HG03175 (cell line): ENCODE data around the gene CARD19.

Source experiments
- ATAC-seq: cut with Tn5 transposase; IDR thresholded peaks from one replicate; pipeline ENCODE4 v1.9.1; 2021; ENCODE audit warnings: mild to moderate bottlenecking, moderate library complexity; ENCODE audit not compliant: unreplicated experiment

CARD19 gene, protein sequence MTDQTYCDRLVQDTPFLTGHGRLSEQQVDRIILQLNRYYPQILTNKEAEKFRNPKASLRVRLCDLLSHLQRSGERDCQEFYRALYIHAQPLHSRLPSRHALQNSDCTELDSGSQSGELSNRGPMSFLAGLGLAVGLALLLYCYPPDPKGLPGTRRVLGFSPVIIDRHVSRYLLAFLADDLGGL

DNA sequence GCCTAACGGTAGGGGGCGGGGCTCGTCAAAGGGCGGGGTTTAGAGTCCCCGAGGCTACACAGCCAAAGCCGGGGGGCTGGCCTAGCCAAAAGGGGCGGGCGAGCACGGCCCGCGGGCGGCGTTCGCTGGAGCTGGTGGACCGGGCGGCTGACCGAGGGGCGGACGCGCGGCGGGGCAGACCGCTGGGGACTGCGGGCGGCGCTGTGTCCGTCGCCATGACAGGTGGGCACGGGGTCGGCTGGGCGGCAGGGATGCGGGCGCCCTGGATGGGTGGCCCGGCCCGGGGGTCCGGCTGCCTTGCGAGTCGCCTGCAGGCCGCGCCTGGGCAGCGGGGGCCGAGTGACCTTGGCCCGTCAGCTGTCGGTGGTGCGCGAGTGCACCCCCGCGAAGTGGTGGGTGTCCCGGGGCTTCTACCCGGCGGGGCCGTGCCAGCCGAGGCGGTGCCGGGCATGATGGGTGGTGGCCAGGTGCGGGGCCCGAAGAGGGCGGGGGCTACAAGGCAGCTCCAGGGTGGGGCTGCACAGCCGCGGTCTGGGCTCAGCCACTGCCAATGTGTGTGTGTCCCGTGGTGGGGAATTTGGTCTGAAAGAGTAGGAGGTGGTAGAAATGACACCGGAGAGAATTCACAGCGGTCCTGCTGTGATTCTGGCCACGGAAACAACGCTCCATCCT lies at the start of gene CARD19:
TSS of gene CARD19 (plus strand) at position 87 of the 672 bp plus-strand sequence. CDS start at position 216, 129 bp downstream.
- peak; percentile 52 for ATAC-seq

DNA sequence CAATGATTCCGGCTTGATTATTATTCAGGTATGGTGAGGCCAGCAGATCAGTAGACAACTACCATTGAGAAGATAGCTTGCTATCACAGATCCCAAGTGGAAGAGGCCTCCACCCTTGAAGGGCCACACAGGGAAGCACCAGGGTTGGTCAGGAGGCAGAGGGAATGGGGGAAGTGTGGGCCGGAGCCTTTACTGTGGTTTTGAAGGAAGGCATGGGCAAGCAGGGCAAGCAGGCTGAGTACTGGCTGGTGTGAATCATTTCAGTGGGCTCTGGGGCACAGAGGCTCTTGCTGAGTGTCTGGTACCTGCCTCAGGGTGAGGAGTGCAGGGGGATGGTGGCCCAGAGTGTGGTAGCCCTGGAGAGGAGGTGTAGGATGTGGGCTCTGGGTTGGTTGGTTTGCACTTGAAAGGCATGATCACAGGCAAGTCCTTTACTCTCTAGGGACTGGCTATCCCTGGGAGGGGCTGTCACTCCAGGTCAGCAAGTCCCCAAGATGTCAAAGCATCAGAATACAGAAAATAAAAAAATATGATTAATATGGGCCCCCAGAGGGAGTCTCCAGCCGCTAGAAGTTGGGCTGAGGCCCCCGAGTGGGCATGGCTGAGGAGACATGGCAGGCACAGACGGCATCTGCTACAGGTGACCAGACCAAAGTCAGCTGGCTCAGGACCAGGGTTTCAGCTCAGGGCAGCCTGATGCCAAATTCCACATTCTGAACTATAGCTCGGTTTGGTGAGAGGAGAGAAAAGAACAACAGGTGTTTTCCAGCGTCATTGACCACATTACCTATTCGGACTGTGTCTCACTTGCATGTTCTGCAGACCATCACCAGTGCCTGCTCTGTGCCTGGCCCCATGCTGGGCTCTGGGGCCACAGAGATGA lies 47.2 kb upstream of the CARD19 start:
- no peak for ATAC-seq

DNA sequence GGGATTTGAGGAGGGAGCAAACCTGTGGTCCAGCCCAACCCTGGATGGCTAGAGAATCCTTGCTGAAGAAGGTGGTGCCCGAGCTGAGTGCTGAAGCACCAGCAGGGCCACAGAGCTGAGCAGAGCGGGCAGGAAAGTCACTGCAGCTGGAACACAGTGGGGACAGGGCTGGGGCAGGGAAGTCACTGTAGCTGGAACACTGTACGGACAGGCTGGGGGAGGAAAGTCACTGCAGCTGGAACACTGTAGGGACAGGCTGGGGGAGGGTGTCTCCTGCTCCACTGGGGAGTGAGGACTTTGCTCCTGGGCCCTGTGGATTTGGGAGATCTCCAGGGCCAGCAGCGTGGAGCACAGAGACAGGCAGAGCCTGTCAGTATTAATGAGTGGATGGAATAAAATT lies 46.5 kb upstream of the CARD19 start:
- no peak for ATAC-seq

DNA sequence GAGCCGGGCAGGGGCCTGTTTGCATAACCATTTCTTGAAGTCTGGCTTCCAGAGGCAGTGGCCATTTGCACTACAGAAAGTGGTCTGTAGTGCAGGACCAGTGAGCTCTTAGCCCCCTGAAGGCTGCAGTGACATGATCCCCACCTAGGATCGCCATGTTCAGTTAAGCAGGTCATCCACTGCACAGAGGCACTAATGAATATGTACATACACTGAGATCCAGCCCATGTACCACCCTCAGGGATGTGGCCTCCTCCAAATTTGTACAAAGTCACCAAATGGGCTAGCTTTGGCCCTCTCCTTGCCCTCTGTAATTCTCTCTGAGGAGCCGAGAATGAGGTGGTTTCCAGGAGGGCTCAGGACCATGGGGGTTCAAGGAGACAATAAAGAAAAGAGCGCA lies 45.8 kb upstream of the CARD19 start:
- no peak for ATAC-seq

DNA sequence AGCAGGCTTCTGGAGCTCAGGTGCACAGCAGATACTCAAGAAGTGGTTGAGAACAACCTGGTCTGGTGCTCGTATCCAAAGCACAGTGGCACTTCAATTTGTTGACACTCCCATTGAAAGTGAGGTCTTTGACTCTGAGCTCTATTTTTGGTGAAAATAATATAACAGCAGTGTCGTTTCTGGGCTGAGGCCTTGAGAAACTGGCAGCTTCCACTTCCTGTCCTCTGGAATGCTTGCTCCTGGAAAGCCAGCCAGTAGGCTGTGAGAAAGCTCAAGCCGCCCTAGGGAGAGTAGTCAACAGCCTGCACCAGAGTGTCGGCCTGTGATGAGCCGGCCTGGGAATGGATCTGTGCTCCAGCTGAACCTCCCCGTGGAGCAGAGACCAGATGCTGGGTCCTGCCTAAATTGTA lies 44.3 kb upstream of the CARD19 start:
- no peak for ATAC-seq

DNA sequence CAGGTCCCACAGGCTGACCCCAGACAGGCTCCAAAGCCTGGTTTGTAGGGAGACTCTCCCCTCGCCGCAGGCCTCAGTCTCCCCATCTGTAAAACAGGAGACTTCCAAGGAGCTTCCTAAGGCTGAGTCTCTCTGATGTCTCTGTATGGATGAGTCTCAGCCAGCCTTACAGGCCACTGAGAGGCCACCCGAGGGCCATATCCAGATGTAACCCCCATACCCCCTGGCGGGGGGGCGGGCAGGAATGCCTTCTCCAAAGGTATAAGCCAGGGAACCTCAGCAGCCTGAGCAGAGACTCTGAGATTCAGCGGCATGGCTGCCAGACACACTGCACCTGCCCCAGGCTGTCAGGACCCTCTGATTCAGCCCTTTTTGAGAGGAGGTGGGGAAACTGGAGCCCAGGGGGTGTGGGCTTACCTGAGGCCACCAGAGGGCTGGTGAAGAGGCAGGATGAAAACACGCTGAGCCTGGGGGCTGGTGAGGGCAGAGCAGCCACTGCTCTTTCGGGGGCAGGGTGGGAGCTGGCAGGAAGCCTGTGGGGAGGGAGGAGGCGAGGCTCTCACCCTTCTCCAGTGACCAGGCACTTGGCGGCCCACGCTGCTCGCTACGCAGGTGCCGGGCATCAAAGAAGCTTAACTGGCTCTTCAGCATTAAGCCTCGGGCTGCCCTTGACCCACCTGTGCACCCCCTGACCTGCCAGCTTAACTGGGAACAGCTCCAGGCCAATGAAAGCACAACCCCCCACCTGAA lies 43.1 kb upstream of the CARD19 start:
- no peak for ATAC-seq

DNA sequence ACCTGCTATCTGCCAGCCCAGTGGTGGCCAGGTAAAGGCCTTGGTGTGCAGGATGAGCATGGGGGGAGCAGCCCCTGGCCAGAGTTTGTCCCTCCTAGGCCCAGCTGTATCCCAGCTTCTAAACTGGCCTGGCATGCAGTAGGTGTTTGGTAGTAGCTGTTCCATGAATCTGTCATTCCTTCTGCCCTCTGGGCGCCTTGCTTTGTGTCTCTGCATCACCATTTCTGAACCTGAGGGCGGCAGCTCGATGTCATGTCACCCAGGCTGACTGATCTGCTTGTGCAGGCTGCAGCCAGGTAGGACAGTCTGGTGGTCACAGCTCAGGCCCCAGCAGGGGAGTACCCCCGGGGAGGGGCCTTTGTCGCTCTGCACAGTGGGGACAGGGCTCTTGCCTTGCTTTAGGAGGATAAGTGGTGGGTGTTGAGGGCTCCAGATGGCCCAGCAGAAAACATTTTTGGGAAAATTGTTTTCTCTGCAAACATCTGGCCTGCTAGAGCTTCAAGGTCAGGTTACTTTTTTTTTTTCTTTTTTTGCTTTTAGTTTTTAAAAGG lies 42.2 kb upstream of the CARD19 start:
- ATAC-seq: no peak

DNA sequence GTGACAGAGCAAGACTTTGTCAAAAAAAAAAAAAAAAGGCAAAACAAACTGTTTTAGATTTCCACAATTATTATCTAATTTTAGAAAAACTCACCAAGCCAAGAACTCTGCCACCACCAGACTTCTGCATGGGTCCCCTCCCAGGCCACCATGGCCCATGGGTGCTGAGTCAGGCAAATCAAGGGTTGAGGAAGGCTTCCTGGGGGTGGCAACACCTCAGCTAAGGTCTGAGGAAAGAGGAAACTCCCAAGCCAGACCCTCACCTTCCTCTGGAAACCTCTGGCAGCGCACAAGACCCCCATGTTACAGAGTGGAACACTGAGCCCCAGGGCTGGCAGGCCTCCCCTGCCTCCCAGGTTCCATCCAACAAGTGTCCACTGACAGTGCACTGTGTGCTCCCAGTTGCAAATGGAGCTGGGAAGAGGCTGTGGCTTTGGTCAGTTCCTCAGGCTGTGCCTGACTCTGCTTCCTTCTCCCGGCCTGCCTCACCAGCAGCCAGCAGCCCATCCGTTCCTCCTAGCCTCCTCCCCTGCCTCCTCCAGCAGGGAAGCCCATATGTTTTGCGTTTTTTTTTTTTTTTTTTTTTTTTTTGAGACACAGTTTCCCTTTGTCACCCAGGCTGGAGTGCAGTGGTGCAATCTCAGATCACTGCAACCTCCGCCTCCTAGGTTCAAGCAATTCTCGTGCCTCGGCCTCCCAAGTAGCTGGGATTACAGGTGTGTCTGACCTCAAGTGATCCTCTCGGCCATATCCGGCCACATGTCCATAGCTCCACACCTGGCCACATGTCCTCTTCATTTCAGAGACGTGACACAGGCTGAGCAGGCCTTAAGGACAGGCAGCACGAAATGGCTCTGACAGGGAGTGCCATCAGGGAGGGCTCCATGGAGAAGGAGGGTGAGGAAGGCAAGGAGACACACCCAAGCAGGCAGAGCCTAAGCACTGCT lies 41.0 kb upstream of the CARD19 start:
- no peak for ATAC-seq

DNA sequence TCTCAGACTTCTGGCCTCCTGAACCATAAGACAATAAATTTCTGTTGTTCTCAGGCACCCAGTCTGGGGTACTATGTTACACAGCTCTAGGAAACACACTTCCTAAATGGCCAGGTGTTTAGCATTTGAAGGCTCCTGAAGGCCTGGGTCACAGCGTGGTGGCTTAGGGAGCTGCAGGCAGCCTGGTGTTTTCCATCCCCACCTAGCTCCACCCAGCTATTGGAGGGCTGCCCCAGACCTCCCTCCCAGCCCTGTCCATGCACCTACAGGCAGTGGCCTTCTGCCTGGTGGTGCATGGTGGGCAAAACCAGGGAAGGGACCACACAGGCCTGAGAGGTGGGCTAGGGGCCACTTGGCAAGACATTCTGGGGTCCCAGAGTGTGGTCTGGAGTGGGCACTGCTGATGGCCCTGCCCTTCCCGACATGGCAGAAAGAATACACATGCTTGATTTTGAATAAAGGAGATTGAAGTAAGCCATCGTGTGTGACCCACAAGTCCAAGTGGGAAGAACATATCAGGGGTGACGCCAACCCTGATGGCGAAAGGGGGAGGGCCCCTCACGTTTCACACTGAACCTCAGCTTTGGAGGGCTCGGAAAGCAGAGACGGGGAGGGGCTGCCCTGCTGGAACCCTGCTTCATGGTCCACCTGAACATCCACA lies 38.8 kb upstream of the CARD19 start:
- ATAC-seq: no peak

DNA sequence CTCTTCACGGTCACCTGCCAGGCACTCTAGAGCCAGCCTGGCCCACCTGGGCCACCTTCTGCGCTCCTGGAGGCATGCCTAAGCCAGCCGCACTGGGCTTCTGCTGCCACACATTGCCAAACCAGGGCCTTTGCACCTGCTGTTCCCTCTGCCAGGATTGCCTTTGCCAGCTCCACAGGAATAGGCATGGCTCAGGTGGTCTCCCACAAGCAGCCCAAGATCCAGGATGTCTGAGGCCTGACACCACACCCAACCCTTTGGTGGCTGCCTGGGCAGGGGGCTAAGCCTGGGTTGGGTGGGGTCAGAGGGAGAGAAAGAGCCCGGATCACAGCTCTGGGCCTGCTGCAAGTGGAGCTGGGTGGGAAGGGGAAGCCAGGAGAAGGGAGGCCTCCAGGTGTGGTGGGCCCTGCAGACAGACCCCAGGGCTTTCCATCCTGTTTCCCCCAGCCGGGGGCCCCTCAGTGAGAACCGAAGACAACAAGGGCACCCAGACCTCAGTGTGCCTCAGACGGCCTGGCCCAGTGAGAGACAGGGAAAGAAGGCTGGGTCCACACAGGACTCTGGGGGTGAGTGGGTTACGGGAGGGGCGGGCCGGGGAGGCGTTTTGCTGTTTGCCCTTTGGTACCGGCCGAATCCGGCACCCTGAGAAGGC lies 38.2 kb upstream of the CARD19 start:
- ATAC-seq: peak; percentile 24

DNA sequence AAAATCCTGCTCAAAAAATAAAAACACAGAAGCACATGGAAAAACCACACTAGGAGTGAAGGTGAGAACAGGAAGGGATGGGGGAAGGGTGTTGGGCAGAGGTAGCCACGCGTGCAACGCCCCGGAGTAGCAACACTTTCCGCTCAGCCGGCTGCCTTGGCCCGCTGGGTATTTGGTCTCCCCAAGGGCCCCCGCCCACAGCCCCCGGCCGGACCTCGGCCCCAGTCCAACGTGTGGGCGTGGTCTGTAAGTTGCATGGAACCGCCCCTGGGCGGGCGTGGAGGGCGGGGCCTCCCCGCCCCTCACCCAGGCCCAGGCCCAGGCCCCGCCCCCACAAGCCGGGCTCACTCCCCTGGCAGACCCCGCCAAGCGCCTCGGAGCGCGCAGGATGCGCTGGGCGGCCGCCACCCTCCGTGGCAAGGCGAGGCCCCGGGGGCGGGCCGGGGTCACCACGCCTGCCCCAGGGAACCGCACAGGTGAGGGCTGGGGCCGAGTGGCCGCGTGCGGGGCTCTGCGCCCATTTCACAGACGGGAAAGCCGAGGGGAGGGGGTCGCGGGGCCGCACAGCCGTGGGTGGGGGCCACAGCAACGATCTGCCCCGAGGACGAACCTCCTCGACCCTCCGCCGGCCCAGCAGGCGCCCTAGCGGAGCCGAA lies 37.5 kb upstream of the CARD19 start, which contains the start of gene SUSD3:
TSS of gene SUSD3 (plus strand) at position 347 of the 656 bp plus-strand sequence. CDS start at position 389, 42 bp downstream.
- peak; percentile 47 for ATAC-seq

DNA sequence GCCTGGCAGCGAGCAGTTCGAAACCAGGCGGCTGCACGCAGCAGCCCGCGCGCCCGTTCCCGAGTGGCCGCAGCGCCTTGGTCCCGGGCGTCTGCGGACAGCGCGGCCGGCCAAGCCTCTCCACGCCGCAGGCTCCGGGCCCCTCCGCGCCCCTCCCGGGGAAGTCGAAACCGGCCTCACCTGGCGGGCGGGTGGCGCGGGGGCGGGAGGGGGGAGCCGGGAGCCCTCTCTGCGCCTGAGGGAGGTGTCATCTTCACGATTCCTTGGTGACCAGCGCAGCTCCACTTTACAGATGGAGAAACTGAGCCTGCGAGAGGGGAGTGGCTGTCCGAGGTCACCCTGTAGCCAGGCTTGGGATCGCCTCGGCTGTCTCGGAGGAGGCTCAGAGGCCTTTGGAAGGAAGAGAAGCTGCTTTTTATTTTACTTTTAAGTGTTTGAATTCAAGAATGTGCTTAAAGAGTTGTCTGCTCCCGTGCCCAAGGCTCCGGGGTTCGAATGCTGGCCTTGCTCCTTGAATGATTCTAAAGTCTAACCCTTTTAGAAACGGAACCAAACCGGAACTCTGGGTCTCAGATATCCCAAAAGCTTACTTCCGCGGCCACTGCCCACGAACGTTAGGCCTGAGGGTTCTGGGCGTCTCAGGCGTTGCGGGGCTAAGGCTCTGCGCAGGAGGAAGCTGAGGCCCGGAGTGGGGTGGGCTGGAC lies 36.9 kb upstream of the CARD19 start:
- ATAC-seq: peak; percentile 15

DNA sequence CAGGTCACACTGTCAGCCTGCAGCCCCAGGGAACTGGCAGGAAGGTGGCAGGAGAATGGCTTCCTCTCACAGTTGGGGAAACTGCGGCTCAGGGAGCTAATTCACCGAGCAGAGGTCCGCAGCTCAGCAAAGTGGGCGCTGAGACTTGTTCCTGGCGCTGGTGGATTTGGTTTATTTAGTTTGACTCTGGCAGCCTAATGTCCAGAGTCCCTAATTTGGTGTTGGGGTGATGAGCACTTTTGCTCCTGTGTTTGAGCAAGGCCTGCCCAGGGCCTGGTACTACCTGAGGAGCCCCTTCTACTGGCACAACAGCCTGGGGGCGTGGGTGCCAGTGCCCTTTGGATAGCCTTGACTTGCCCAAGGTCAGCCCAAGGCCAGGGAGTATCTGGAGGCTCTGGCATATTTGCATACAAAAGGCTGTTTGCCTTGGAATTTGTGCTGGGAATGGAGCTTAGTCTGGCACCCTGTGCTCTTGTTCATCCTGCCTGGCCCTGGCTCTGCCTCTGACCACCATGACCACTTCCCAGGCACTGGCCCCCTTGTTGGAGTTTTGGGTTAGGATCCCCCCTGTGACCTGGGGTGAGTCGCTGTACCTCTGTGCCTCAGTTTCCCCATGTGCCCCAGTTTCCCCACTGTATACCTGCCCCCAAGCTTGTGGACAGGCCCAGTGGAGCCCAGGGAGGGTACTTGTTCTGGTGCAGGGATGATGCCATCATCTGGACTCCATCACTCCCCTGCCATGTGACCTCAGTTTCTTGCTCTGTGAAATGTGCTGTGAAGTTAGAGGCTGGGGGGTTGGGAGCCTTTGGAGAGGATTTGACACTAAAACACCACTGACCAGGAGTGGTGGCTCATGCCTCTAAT lies 36.1 kb upstream of the CARD19 start:
- no peak for ATAC-seq

DNA sequence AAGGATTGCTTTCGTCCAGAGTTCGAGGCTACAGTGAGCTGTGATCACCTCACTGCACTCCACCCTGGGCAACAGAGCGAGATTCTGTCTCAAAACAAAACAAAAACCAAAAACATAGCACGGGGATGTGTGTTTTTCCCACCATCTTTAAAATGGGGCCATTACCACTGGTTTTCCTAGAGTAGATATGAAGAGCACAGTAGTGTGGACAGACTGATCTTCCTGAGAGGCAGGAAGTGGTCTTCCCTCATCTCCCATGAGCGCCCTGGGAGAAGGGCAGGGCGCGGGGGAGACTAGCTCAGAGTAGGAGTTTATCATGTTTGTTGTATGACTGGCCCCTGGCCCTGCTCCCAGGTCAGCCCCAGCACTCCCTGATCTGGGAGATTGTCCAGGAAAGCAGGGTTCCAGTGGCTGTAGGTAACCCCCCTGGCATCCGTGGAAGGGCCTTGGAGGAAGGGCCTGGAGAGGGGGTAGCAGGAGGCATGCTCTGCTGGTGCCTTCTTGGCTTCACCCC lies 35.2 kb upstream of the CARD19 start:
- no peak for ATAC-seq

DNA sequence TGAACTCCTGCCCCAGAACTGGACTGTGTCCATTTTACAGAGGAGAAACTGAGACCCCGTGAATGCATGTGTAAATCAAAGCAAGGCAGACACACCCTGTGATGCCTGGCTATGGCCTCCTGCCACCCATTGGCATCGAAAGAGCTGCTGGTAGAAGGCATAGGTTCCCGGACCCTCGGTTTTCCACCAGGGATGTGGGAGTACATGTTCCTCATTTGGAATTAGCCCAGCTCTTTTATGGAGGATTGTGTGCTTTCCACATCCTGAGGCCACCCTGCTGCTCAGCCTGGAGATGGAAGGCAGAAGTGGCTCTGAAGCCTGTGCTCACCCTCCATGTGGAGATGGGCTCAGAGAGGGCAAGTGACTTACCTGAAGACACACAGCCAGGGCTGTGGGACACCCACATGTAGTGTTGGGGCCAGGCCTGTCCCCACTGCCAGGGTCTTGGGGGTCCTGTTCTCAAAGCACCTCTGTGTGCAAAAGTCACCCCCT lies 34.7 kb upstream of the CARD19 start:
- no peak for ATAC-seq
